IPS DF 4.7 (cell line): ENCODE measurements around the gene CLTA.
"Not testable (repeated sequence)": the region's sequence is repeated elsewhere in the genome, so short reads cannot be mapped to it uniquely, and the experiment has no call there.

ENCODE experiments used
- DNase-seq: peaks from one replicate; pipeline ENCODE4 v3.0.0-alpha.2; 2013; ENCODE audit warnings: low spot score; ENCODE audit errors: extremely low read depth

The CLTA gene

DNA sequence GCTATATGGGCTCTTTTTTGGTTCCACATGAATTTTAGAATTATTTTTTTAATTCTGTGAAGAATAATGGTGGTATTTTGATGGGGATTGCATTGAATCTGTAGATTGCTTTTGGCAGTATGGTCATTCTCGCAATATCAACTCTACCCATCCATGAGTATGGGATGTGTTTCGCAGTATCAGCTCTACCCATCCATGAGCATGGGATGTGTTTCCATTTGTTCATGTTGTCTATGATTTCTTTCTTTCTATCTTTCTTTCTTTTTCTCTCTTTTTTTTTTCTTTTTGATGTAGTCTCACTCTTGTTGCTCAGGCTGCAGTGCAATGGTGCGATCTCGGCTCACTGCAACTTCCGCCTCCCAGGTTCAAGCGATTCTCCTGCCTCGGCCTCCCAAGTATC is 48.5 kb downstream of the CLTA start:
- not testable (repeated sequence) for DNase-seq

DNA sequence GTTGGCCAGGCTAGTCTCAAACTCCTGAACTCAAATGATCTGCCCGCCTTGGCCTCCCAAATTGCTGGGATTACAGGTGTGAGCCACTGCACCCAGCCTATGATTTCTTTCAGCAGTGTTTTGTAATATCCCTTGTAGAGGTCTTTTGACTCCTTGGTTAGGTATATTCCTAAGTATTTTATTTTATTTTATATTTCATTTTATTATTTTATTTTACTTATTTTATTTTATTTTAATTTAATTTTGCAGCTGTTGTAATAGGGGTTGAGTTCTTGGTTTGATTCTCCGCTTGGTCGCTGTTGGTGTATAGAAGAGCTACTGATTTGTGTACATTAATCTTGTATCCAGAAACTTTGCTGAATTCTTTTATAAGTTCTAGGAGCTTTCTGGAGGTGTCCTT is 49.0 kb downstream of the CLTA start:
- DNase-seq: not testable (repeated sequence)

- DNase-seq: no peak
Observed at GRCh38 chr9:36245906-36246305, 55.2 kb downstream of the CLTA start.

GRCh38 chr9:36247356-36247755 is 56.6 kb downstream of the CLTA start:
- no peak for DNase-seq

DNA sequence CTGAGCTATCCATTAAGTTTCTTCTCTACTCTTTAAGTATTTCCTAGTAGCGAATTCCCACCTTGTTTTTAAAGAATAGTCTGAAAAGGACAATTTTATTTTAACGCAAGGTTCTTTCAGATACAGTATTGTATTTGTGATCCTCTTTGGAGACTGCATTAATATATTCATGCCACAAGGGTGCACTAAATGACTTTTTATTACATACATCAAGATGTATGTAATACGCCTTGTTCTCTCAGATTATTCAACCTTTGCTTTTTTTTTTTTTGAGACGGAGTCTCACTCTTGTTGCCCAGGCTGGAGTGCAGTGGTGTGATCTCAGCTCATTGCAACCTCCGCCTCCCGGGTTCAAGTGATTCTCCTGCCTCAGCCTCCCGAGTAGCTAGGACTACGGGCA is 57.3 kb downstream of the CLTA start:
- DNase-seq: not testable (repeated sequence)

DNA sequence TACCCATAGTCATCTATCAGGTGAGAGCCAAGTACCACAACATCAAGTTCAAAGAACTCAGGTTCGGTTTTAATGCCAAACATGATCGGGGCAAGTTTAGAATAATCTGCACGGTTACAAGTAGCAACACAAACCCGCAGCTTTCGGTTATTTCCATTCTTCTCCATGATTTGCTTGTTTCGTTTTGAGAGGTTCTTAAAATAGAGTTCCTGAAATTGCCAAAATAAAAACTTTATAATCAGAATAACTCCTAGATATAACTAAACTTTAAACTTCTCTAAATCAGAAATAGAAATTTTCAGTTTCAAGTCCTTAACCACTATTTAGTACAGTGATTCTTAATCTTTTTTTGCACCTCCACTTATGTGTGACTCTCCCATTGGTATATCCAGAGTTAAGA is 58.5 kb downstream of the CLTA start:
- no peak for DNase-seq

DNA sequence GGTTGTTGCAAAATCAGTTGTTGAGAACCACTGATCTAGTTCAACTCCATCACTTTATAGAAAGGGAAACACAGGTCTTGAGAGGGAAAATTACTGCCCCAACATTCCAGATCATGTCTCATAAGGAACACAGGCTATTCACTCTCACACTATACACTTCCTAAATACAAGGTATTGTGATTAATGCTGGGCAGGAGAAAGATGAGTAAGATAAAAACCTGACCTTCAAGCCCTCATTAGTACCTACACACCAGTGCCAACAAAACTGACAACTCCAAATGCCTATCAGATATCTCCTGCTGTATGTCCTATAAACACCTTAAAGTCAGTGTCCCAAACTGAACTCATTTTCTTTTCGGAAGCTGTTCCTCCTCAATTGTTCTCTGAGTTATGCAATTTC is 59.4 kb downstream of the CLTA start:
- no peak for DNase-seq

- DNase-seq: no peak
Observed at GRCh38 chr9:36251428-36251827, 60.7 kb downstream of the CLTA start.

DNA sequence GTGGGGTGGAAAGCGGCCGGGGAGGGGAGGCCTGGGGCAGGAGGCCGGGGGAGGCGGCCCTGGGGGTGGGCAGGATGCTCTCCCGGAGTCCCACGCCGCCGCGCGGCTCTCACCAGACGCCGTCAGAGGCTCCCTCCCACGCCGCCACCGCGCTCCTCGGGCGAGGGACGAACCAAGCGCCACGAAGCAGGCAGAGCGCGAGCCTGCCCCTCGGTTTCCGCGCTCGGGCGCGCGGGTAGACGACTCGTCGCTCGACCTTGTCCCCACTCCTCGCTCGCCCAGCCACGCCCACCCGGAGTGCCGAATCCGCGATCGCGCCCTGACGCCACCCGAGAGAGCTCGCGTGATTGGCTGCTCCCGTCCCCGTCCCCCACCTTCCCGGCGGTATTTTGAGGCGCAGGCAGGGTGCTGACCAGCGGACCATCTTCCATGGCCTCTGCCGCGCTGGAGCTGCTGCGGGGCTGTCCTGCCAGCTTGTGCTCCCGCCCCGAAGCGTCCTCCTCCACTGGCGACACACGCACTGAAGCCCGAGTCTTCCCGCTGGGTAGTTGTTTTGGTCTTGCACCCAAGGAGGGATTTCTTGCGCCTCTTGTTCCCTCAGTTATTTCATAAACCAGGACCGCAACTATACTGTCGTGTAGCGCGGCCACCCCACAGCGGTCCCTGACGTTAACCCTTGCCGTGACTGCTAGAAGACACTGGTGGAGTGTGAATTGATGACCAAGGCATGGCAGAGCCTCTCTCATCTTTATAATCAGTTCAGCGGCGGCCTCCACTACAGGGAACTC is 67.7 kb downstream of the CLTA start, which contains the start of gene GNE:
Gene GNE (minus strand): TSS at position 241 of the 788 bp plus-strand sequence. CDS start 9,093 bp downstream, outside the sequence.
- peak; percentile 74 for DNase-seq

- no peak for DNase-seq
Observed at GRCh38 chr9:36258996-36259533, 68.3 kb downstream of the CLTA start.
